Ishikawa (cell line): Measurements from ENCODE around the gene ZNF366.

Source experiments
- RAD21 ChIP-seq: IDR thresholded peaks from 2 replicates; pipeline ENCODE4 v1.6.1; 2012; ENCODE audit warnings: low read depth
- TAF1 ChIP-seq: IDR thresholded peaks from 2 replicates; pipeline ENCODE4 v1.6.1; 2012; ENCODE audit warnings: low read depth, mild to moderate bottlenecking
- ZBTB7A ChIP-seq: IDR thresholded peaks from 2 replicates; pipeline ENCODE4 v1.6.1; 2012; ENCODE audit warnings: low read depth

DNA sequence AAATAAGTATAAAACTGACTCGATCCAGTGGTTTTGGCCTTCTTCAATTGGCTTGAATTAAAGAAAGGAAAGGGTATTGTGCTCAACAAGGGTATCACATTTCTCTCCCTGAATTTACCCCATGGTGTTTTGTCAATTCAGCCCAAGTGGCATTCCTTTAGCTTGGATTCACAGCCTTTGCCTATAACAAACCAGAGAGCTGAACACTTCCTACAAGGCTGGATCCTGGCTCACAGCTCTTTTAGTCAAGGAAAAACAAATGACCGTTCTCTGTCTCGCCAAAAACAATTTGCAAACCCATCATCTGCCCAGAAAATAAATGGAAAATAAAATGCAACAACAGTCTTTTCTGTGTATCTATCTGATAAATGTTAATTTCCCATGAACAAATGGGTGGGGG lies 5.7 kb downstream of the ZNF366 start:
- no peak for TF ChIP-seq TAF1
- no peak for TF ChIP-seq ZBTB7A
- TF ChIP-seq RAD21: no peak
